ENCODE data around the gene IFNA2.

DNA sequence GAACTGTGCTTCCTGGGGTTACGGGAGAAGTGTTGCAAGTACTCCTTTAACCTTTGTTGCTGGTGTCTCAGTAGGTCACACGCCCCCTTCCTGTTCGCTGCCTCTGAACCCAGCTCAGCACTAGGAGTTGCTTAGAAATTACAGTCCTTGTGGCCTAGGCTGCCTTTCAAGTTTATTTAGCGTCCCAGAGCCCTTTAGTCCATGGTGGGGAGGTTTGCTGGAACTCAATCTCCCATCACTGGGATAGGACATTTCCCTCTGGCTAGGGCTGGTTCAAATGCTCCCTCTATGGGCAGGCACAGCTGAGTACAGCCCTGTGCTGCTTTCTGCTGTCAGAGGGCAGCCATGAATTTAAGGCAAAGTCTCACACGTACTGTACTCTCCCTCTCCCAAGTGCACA lies 28.4 kb upstream of the IFNA2 start:
- TF ChIP-seq, protein P1, sequence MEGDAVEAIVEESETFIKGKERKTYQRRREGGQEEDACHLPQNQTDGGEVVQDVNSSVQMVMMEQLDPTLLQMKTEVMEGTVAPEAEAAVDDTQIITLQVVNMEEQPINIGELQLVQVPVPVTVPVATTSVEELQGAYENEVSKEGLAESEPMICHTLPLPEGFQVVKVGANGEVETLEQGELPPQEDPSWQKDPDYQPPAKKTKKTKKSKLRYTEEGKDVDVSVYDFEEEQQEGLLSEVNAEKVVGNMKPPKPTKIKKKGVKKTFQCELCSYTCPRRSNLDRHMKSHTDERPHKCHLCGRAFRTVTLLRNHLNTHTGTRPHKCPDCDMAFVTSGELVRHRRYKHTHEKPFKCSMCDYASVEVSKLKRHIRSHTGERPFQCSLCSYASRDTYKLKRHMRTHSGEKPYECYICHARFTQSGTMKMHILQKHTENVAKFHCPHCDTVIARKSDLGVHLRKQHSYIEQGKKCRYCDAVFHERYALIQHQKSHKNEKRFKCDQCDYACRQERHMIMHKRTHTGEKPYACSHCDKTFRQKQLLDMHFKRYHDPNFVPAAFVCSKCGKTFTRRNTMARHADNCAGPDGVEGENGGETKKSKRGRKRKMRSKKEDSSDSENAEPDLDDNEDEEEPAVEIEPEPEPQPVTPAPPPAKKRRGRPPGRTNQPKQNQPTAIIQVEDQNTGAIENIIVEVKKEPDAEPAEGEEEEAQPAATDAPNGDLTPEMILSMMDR (IDR thresholded peaks at IDR 0.05), result no peak
- TF ChIP-seq POLR2AphosphoS5 (IDR thresholded peaks at IDR 0.05) (no peak), EP300 (IDR thresholded peaks at IDR 0.05) (no peak)

Data from stomach (tissue), 4 donors.